Cerebellar cortex (tissue), 1 donor: ENCODE measurements around the gene ADAMTS2.

Source experiments
- DNase-seq: peaks from one replicate; pipeline ENCODE4 v3.0.0-alpha.2; 2015; ENCODE audit warnings: low spot score

Gene ADAMTS2

GRCh38 chr5:179160584-179160983, 184.7 kb downstream of the ADAMTS2 start:
- DNase-seq = no peak

GRCh38 chr5:179158556-179158955, 186.7 kb downstream of the ADAMTS2 start:
- no peak for DNase-seq

DNA sequence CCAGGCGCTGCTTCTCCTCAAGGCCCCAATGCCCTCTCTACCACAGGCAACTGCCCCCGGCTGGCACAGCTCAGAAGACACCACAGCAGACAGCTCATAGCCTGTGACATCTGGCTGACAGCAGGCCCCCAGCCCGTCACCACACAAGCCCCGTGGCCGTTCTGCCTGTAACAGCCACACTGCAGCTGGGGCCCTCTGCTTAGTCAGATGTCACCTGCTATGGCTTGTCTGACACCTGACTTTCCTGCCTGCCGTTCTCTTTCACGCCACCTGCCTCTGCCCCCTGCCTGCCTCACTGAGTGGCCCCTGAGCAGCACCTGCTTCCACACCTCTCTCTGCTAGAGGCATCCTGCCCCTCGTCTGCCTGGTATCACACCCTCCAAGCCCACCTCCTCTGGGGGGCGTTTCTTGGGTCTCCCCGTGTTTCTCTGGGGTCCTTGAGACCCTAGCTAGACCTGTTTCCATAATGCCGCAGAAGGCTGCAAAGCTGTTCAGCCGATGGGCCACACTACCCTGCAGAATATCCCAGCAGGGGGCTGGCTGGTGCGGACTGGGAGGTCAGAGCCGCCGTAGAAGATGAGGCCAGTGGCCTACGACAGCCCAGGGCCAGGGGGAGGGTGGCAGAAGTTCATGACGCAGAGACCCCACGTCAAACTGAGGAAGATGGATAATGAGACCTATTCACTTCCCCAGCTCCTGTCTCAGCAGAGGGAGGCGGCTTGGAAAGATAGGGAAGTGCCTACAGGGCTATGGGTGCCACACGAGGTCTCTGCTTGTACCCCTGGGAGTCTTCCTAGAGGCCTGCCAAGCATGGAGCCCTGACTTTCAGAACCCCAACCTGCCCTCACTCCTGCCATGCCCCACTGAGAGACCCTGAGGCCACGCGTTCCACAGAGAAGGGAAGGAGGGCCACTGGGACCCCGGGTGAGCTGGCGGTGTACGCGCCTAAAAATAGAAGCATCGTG, 190.0 kb downstream of the ADAMTS2 start:
- DNase-seq = no peak

GRCh38 chr5:179154346-179154990, 190.8 kb downstream of the ADAMTS2 start:
- no peak for DNase-seq

- DNase-seq = no peak
These were observed 191.3 kb downstream of the ADAMTS2 start for GRCh38 chr5:179153921-179154345.

GRCh38 chr5:179153341-179153901, 191.8 kb downstream of the ADAMTS2 start:
- no peak for DNase-seq

DNA sequence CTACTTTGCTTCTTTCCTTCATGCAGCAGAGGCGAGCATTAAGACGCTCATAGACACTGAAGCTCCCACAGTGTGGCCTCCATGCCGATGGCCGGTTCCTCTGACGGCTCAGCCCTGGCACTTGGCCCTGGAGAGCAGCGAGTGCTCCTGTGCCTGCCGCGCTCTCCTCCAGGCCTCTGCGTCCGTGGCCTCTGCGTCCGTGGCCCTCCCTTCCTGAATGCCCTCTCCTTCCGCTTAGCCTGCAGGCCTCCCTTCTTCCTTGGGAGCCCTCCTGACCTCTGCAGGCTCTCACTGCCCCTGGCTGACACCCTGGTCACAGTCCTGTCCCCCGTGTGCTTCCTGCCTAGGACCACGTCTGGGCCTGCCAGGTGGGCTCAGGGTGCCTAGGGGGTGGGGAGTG, 192.3 kb downstream of the ADAMTS2 start:
- no peak for DNase-seq

- no peak for DNase-seq
These were observed 192.9 kb downstream of the ADAMTS2 start for GRCh38 chr5:179152144-179152895.

DNA sequence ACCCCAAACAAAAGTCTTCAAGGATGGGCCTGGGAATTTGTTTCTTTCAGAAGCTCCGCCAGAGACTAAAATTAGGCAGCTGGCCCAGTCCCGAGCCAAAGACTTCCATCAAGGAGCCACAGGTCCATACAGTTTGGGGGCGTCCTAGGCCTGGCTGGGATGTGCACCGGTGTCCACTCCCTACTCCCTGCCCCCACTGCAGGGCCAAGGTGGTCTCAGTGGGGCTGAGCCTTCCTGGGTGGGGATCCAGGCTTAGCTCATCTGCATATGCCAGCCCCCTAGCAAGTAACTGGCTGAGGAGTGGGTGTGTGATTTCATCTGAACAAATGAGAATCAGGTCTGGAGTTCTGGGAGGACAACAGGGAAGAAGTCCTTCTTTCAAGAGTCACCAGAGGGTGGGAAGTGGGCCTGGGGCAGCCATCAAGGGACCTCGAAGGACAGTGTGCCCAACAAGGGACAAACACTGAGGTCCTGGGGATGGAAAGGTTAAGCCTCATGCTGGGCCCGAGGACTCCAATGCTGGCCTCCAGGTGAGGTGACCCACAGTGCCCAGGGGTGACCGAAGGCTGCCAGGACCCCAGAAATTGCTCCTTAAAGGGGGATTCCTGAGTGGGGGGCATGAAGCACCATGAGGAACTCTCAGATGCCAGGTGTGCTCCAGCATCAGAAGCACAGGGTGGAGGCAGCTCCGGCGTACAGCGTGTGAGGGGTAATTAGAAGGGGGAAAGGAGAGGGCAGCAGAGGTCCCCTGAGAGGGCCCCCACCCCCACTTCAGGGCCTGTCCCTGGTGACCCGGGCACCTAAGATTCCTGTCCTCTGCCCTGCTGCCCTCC, 193.8 kb downstream of the ADAMTS2 start:
- DNase-seq = no peak

GRCh38 chr5:179150011-179150410, 195.2 kb downstream of the ADAMTS2 start:
- DNase-seq = no peak

- no peak for DNase-seq
These were observed 196.0 kb downstream of the ADAMTS2 start for GRCh38 chr5:179149278-179149677.

GRCh38 chr5:179148703-179149170, 196.5 kb downstream of the ADAMTS2 start:
- no peak for DNase-seq

DNA sequence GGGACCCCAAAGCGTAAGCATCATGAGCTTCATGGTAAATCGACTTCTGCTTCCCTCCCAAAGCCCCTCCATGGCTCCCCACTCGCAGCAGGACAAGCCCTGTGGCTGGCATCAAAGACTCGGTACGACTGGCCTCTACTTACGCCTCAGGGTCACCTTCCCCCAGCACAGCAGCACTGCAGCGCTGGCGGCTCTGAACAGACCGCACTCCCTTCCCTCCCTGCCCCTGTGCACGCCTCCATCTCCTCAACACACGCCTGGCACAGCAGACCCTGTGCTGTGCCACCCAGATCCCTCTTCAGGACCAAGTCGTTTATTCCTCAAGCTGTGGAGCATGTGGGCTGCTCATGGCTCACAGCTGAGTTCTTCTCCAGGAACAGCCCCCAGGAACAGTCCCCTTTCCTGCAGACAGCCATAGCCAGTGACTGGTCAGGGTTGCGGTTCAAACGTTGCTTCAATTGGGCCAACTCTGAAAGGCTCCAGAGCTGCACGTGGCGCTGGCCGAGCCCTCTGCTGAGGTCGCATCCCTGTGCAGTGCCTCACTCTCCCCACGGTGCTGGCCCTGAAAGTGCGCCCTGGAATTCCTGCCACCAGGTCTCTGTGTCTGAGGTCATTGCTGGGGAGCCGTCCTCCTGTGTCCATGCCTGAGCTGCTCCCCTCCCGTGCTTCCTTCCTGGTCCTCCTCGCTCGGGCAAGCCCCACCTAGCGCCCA, 197.1 kb downstream of the ADAMTS2 start:
- no peak for DNase-seq

DNA sequence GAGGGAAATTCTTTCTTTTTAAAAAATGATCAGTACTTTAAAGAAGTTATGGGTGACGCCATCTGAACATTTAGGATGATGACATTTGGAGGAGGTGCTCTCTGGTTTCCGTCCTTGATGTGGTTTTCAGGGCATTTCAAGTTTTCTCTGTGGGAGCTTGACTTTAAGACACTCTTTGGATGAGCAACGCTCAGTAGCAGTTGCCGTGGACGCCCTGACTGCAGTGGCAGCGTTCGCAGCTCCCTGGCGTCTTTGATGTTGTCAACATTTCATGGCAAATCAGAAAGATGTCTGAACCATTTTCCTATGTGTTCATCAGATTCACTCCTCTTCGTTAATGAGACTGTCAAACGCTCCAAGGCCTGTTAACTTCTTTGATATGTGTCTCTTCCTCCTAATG, 199.0 kb downstream of the ADAMTS2 start:
- no peak for DNase-seq

DNA sequence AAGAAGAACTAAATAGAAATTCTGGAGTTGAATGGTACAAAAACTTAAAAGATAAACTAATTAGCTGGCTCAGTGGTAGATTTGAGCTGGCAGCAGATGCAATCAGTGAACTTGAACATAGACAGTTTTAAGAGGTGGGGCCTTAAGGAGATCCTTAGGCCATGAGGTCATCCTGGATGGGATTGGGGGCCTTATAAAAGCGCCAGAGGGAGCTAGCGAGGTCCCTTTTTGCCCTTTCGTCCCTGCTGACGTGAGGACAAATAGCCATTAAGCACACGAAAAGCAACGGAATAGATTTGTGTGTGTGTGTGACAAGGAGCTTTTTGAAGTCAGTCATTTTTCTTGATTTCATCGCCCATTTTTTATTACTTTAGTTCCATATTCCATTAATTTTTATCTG, 201.8 kb downstream of the ADAMTS2 start:
- DNase-seq = no peak

DNA sequence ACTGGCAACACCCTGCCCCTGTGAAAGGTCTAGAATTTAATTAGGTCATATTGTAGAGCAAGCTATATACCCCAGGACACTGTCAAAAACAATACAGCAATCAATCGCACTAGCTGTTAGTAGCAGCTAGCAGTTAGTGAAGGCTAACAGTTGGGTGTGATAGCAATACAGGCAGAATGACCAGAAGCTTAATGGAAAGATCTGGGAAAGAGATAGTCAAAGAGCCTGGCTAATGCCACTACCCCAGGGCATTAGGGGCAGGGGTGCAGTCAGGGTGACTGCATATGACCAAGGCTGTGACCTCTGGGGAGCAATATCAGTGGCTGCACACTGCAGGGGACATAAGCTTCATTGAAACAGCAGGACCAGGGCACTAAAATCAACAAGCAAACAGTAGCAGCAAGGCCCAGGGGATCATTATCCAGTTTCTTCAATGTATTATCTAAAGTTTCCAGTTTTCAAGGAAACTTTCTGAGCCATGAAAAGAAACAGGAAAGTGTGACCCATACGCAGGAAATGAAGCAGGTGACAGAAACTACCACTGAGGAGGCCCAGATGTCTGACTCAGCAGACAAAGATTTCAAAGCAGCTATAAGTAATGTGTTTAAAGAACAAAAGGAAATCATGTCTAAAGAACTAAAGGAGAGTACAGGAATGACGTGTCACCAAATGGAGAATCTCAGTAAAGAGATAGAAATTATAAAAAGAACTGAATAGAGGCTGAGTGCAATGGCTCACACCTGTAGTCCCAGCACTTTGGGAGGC, 202.6 kb downstream of the ADAMTS2 start:
- DNase-seq = no peak

GRCh38 chr5:179141867-179142266, 203.4 kb downstream of the ADAMTS2 start:
- no peak for DNase-seq

DNA sequence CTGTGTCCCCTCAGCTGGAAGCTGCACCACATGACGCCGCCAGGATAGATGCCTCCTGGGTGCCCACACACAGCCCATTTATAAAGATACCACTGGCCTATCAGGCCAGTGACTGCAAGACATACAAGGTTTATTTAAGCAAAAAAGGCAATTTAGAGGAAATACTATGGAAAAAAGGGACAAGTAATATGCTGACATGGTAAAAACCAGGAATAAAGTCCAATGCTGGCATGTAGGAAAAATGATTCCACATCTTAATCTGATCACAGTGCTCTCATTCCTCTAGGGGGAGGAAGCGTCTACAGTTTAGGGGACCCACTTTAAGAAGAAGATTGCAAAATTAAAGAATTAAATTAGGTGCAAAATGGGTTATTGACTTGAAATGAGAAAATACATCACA, 205.0 kb downstream of the ADAMTS2 start:
- no peak for DNase-seq

- no peak for DNase-seq
These were observed 205.4 kb downstream of the ADAMTS2 start for GRCh38 chr5:179139936-179140235.
